Esophagus muscularis mucosa (tissue), 3 donors: ENCODE measurements around the gene MROH8.

Experiments
- POLR2A ChIP-seq: fragments of 450-650 bp; IDR thresholded peaks from one replicate; pipeline ENCODE4 v1.6.1; 2017; ENCODE audit warnings: antibody characterized with exemption, moderate library complexity, mild to moderate bottlenecking, low read depth
- POLR2AphosphoS5 ChIP-seq, 2 donors: sonication (generic); formaldehyde crosslinking; IDR thresholded peaks; one replicate each; pipeline ENCODE4 v1.6.1; 2017; ENCODE audit warnings: antibody characterized with exemption in 2 of 2
- TF ChIP-seq, protein P1 (sequence below), 3 experiments: fragments of 200-600 bp in 2 of 3; fragments of 450-650 bp in 1 of 3; sonication (generic) in 2 of 3; IDR thresholded peaks; one replicate each; pipeline ENCODE4 v1.5.1; 2017 to 2019; ENCODE audit warnings: antibody characterized with exemption in 3 of 3, mild to moderate bottlenecking in 2 of 3, moderate library complexity in 1 of 3

DNA sequence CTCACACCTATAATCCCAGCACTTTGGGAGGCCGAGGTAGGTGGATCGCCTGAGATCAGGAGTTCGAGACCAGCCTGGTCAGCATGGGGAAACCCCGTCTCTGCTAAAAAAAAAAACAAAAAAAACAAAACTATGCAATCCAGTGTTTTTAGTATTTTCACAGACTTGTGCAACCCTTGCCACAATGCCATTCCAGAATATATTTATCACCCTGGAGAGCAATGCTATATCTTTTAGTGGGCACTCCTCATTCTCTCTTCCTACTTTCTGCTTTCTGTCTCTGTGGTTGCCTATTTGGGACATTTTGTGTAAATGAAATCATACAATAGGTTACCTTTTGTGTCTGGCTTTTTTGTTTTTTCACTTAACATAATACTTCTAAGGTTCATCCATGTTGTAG, 39.1 kb upstream of the MROH8 start:
- TF ChIP-seq, protein P1, sequence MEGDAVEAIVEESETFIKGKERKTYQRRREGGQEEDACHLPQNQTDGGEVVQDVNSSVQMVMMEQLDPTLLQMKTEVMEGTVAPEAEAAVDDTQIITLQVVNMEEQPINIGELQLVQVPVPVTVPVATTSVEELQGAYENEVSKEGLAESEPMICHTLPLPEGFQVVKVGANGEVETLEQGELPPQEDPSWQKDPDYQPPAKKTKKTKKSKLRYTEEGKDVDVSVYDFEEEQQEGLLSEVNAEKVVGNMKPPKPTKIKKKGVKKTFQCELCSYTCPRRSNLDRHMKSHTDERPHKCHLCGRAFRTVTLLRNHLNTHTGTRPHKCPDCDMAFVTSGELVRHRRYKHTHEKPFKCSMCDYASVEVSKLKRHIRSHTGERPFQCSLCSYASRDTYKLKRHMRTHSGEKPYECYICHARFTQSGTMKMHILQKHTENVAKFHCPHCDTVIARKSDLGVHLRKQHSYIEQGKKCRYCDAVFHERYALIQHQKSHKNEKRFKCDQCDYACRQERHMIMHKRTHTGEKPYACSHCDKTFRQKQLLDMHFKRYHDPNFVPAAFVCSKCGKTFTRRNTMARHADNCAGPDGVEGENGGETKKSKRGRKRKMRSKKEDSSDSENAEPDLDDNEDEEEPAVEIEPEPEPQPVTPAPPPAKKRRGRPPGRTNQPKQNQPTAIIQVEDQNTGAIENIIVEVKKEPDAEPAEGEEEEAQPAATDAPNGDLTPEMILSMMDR (IDR thresholded peaks at IDR 0.05) = no peak
- TF ChIP-seq POLR2AphosphoS5 (IDR thresholded peaks at IDR 0.05) = no peak
- TF ChIP-seq POLR2A = no peak
